BJ (cell line): ENCODE data around the gene WDR64. TPM values are rescaled to one million over a fixed set of nuclear protein-coding genes. Genes with fewer than 3 reads are reported as not detected.

ENCODE experiments used
- CTCF ChIA-PET: fragments of 350-600 bp; formaldehyde crosslinking; extraction: SDS; loops from one replicate; lab custom pipeline; 2021; ENCODE audit warnings: antibody characterized with exemption, inconsistent platforms; lab: Yijun Ruan, JAX
- POLR2A ChIA-PET: fragments of 300-600 bp; sonication (Branson Sonifier 250); formaldehyde crosslinking; extraction: SDS; loops from one replicate; lab custom pipeline; 2021; ENCODE audit warnings: antibody characterized with exemption; lab: Charles Lee
- DNase-seq: peaks from one replicate; pipeline ENCODE4 v3.0.0-alpha.2; 2011; ENCODE audit warnings: low read depth
- H3K27me3 ChIP-seq: 2 replicates; pipeline ENCODE4 v1.6.0; 2011; ENCODE audit warnings: low read length; ENCODE audit not compliant: control insufficient read depth, insufficient read depth
- H3K36me3 ChIP-seq: 2 replicates; pipeline ENCODE4 v1.5.1; 2011; ENCODE audit warnings: low read length; ENCODE audit not compliant: control insufficient read depth, insufficient read depth
- H3K4me3 ChIP-seq: 2 replicates; pipeline ENCODE4 v1.5.1; 2011; ENCODE audit warnings: low read depth, mild to moderate bottlenecking, control low read depth, low read length
- CTCF ChIP-seq: IDR thresholded peaks from 2 replicates; pipeline ENCODE4 v1.5.1; 2011; ENCODE audit warnings: low read depth, mild to moderate bottlenecking, control low read depth, inconsistent platforms, low read length, moderate library complexity; ENCODE audit not compliant: insufficient read depth
- polyA minus RNA-seq: library from RNA; depleted of rRNA, polyadenylated mRNA; stranded (reverse); fragments of >200 nt; gene quantifications from 2 replicates; pipeline ENCODE4 v1.2.3, GENCODE V29; 2011; rRNA and poly(A)+ RNA removed
- polyA plus RNA-seq: library from polyadenylated mRNA; depleted of rRNA; stranded (reverse); fragments of >200 nt; gene quantifications from 2 replicates; pipeline ENCODE4 v1.2.3, GENCODE V29; 2011; rRNA removed

WDR64 gene
- polyA plus RNA-seq = 0.06 TPM in 1 of 2 replicates, not detected in the other
- polyA minus RNA-seq = not detected in 2 replicates

- POLR2A ChIA-PET = no interaction called here
- H3K27me3 ChIP-seq = no peaks in the 10 kb centered on the region
Observed at GRCh38 chr1:241652012-241652411, at the start of gene WDR64. WDR64 (plus strand) TSS chr1:241652281; CDS start chr1:241652485, 204 bp downstream.

GRCh38 chr1:241603731-241604245 is 48.3 kb upstream of the WDR64 start:
- TF ChIP-seq CTCF = no peak
- no peak for DNase-seq
- ChIA-PET POLR2A (no interaction called here), CTCF (interaction anchor here (2.8 kb wide), 1 partner anchor 8 kb away, joined by 13 read pairs; no protein-coding TSS in a partner anchor)
- Histone ChIP-seq H3K36me3 (no peaks in the 10 kb centered on the region; the same call in 1 of the 2 replicates), H3K27me3 (no peaks in the 10 kb centered on the region), H3K4me3 (no peak overlapping the region)

More at GRCh38 chr1:241652012-241652411, at the start of gene WDR64:
- CTCF ChIA-PET = no interaction called here
- no peak for DNase-seq
- no peak for TF ChIP-seq CTCF
- H3K36me3 ChIP-seq = no peaks in the 10 kb centered on the region
- no peak within 1 kb of the TSS for H3K4me3 ChIP-seq

GRCh38 chr1:241605146-241605805 is 46.8 kb upstream of the WDR64 start:
- POLR2A ChIA-PET = no interaction called here

GRCh38 chr1:241606544-241606943 is 45.5 kb upstream of the WDR64 start:
- CTCF ChIA-PET = interaction anchor here (0.7 to 1.3 kb wide), 2 partner anchors 20 to 392 kb away, joined by 3 read pairs; no protein-coding TSS in a partner anchor
- Histone ChIP-seq H3K27me3 (no peaks in the 10 kb centered on the region), H3K4me3 (no peak overlapping the region), H3K36me3 (no peaks in the 10 kb centered on the region; the same call in 1 of the 2 replicates)
- TF ChIP-seq CTCF = no peak
- POLR2A ChIA-PET = no interaction called here
- DNase-seq = no peak

More at GRCh38 chr1:241605146-241605805, 46.8 kb upstream of the WDR64 start:
- H3K4me3 ChIP-seq = no peak overlapping the region
- no peaks in the 10 kb centered on the region; the same call in 1 of the 2 replicates for H3K36me3 ChIP-seq
- no peak for TF ChIP-seq CTCF
- no peak for DNase-seq
- CTCF ChIA-PET = no interaction called here
- H3K27me3 ChIP-seq = no peaks in the 10 kb centered on the region

- no peak overlapping the region for H3K4me3 ChIP-seq
- H3K27me3 ChIP-seq = no peaks in the 10 kb centered on the region
- TF ChIP-seq CTCF = no peak
- H3K36me3 ChIP-seq = no peaks in the 10 kb centered on the region; the same call in 1 of the 2 replicates
- POLR2A ChIA-PET = no interaction called here
- CTCF ChIA-PET = interaction anchor here (0.7 kb wide), 1 partner anchor 289 kb away, joined by 3 read pairs; no protein-coding TSS in a partner anchor
- no peak for DNase-seq
Observed at GRCh38 chr1:241607497-241607896, 44.6 kb upstream of the WDR64 start.
